SK-N-MC (cell line): Measurements from ENCODE around the gene BRD1.

Experiments
- EZH2 ChIP-seq: fragments of 200-600 bp; sonication (generic); IDR thresholded peaks from one replicate; pipeline ENCODE4 v1.6.1; 2017; ENCODE audit warnings: antibody characterized with exemption
- FOXP2 ChIP-seq: optimal IDR thresholded peaks from 2 replicates; pipeline ENCODE3; 2011; ENCODE audit warnings: mild to moderate bottlenecking, moderate library complexity; ENCODE audit not compliant: insufficient read depth; ENCODE audit errors: extremely low read length, control extremely low read depth
- POLR2AphosphoS5 ChIP-seq: IDR thresholded peaks from 2 replicates; pipeline ENCODE4 v1.6.1; 2012; ENCODE audit warnings: mild to moderate bottlenecking, low read depth, low read length, borderline replicate concordance

DNA sequence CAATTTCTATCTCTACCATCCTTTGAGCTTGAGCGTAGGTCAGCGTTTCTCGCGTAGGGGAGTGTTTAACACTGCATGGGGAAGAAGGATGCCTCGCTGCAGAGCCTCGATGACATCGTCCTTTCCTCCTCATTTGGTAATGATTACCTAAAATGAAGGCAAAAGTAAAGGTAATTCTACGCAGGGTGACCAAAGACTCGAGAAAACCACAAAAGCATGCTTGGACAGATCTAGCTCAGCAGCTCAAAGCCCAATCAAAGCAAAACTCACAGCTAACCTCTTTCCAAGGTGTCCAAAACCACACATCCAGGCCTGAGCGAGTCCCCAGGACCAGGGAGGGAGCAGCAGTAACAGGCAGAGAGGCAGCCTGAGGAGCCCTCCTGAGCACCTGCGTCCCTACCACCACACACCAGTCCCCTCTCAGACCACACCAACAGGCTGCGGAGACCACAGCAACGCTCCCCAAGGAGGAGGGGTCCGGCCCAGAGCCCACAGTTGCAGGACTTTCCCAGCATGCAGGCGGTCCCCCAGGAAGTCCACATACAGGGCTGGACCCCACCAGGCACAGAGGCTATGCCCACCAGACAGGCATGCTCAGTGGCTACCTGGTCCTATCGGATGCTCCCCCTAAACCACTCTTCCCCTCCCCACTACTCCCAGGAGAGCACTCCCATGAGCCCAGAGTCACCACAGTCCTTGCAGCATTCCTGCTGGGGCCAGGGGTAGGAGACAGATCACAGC is 3.3 kb downstream of the BRD1 start:
- TF ChIP-seq POLR2AphosphoS5: no peak
- TF ChIP-seq EZH2: no peak
- no peak for TF ChIP-seq FOXP2
